Measurements from ENCODE around the gene RTRAF. TPM values are rescaled to one million over a fixed set of nuclear protein-coding genes. Genes with fewer than 3 reads are reported as not detected.

The RTRAF gene
- total and polyA plus RNA-seq, 2 experiments from 2014 or later, result 150 to 729 TPM

- no peak for TF ChIP-seq ZNF462 (CRISPR knock-in tag; IDR thresholded peaks at IDR 0.05)
Observed at GRCh38 chr14:52026901-52027300, 37.6 kb downstream of the RTRAF start (continued).

- Histone ChIP-seq H3K27ac (ENCODE audit: low read depth) (no peak overlapping the region), H4K20me1 (replicated peaks; ENCODE audit: insufficient read depth) (no peaks in the 10 kb centered on the region), H3K36me3 (ENCODE audit: insufficient read depth) (no peaks in the 10 kb centered on the region), H3K4me3 (no peak overlapping the region), H3F3A (replicated peaks; ENCODE audit: low read depth) (no peaks in the 10 kb centered on the region), H3K9me2 (ENCODE audit: insufficient read depth) (no peaks in the 10 kb centered on the region; the same call in 1 of the 2 replicates), H3K27me3 (ENCODE audit: insufficient read depth) (no peaks in the 10 kb centered on the region), H3K79me2 (replicated peaks; ENCODE audit: insufficient read depth) (no peaks in the 10 kb centered on the region), H3K4me2 (no peak overlapping the region), H2AFZ (no peak overlapping the region), H3K4me1 (ENCODE audit: insufficient read depth) (0 out of 2 replicates have a peak, but pooled peaks cover 2% of the 10 kb centered on the region)
- H3K27me3 Mint-ChIP-seq (ENCODE audit: insufficient read depth, low read depth, poor library complexity), result peaks cover 6% of the 10 kb centered on the region
- no peaks in the 10 kb centered on the region; the same call in 2 of the 3 replicates for H3K36me3 Mint-ChIP-seq (ENCODE audit: low read depth)
- H3K9me3 Mint-ChIP-seq, result no peaks in the 10 kb centered on the region
- peaks cover 5% of the 10 kb centered on the region for H3K4me1 Mint-ChIP-seq
- DNase-seq (ENCODE audit: low spot score) (no peak), ATAC-seq (no peak)
- H3K27ac Mint-ChIP-seq, result no peak overlapping the region
- no peak overlapping the region for H3K4me3 Mint-ChIP-seq
- TF ChIP-seq NANOG (IDR thresholded peaks at IDR 0.05; ENCODE audit: borderline replicate concordance) (no peak), CREB1 (CRISPR knock-in tag; IDR thresholded peaks at IDR 0.05; ENCODE audit: low read depth) (no peak), ZNF331 (CRISPR knock-in tag; IDR thresholded peaks at IDR 0.05; ENCODE audit: low read depth) (no peak), ZNF462 (CRISPR knock-in tag; IDR thresholded peaks at IDR 0.05) (no peak), JUNB (IDR thresholded peaks at IDR 0.05; ENCODE audit: unreplicated experiment) (no peak), ZNF114 (CRISPR knock-in tag; IDR thresholded peaks at IDR 0.05) (no peak), STAT1 (IDR thresholded peaks at IDR 0.05; ENCODE audit: unreplicated experiment) (no peak)
Observed at GRCh38 chr14:52029881-52030280, 40.5 kb downstream of the RTRAF start.
